Measurements from ENCODE around the gene GSE1. TPM values are rescaled to one million over a fixed set of nuclear protein-coding genes. Genes with fewer than 3 reads are reported as not detected.

The GSE1 gene
- total and polyA plus RNA-seq, 2 of the 13 experiments (the other 11 are each of a cell fraction or from before 2014, with no cell fraction given): 16.1 to 31.2 TPM

GRCh38 chr16:85611444-85612190 is 1.5 kb upstream of the GSE1 start (continued):
- TF ChIP-seq CAMTA2 (CRISPR knock-in tag; IDR thresholded peaks at IDR 0.05; ENCODE audit: borderline replicate concordance) (0 out of 2 replicates have a peak, but pooled peaks have one; percentile 55), ZNF503 (CRISPR knock-in tag; IDR thresholded peaks at IDR 0.05) (no peak; the same call in 1 of the 2 replicates), HNF1A (IDR thresholded peaks at IDR 0.05; ENCODE audit: low read depth) (no peak), HNF1A (CRISPR knock-in tag; IDR thresholded peaks at IDR 0.05; ENCODE audit: borderline replicate concordance) (no peak), SMAD1 (CRISPR knock-in tag; IDR thresholded peaks at IDR 0.05; ENCODE audit: borderline replicate concordance, low read depth) (no peak), CBX5 (CRISPR knock-in tag; IDR thresholded peaks at IDR 0.05; ENCODE audit: borderline replicate concordance) (no peak), GTF2F1 (IDR thresholded peaks at IDR 0.05; ENCODE audit: low read length) (no peak), MIXL1 (CRISPR knock-in tag; IDR thresholded peaks at IDR 0.05) (no peak), KLF6 (CRISPR knock-in tag; IDR thresholded peaks at IDR 0.05) (peak; percentile 61; the same call in 1 of the 2 replicates), ZNF232 (CRISPR knock-in tag; IDR thresholded peaks at IDR 0.05; ENCODE audit: borderline replicate concordance) (no peak), NCOA2 (CRISPR knock-in tag; IDR thresholded peaks at IDR 0.05) (no peak), YEATS4 (CRISPR knock-in tag; IDR thresholded peaks at IDR 0.05; ENCODE audit: borderline replicate concordance) (peak; percentile 38; the same call in 1 of the 2 replicates), ZNF256 (CRISPR knock-in tag; conservative IDR thresholded peaks at IDR 0.05) (no peak), ZSCAN22 (CRISPR knock-in tag; IDR thresholded peaks at IDR 0.05) (no peak), HIC2 (CRISPR knock-in tag; IDR thresholded peaks at IDR 0.05; ENCODE audit: low read depth) (peak; percentile 50; the same call in 1 of the 2 replicates), BRF2 (CRISPR knock-in tag; IDR thresholded peaks at IDR 0.05) (no peak), HNRNPL (IDR thresholded peaks at IDR 0.05; ENCODE audit: low read depth, low read length) (peak; percentile 92), PHF8 (CRISPR knock-in tag; IDR thresholded peaks at IDR 0.05) (peak; percentile 52; the same call in 1 of the 2 replicates), CREBL2 (CRISPR knock-in tag; IDR thresholded peaks at IDR 0.05; ENCODE audit: borderline replicate concordance) (peak; percentile 48; the same call in 1 of the 2 replicates), ZMYM2 (CRISPR knock-in tag; IDR thresholded peaks at IDR 0.05) (no peak), SPEN (CRISPR knock-in tag; IDR thresholded peaks at IDR 0.05; ENCODE audit: low read depth) (peak; percentile 76)
